VCaP (cell line): ENCODE data around the gene PSMG4.

Source experiments
- H3K27ac ChIP-seq: fragments of 450-650 bp; 2 replicates; pipeline ENCODE4 v1.5.1; 2017
- TF ChIP-seq, protein P1 (sequence below): fragments of 450-650 bp; conservative IDR thresholded peaks from 2 replicates; pipeline ENCODE4 v1.5.1; 2017; ENCODE audit warnings: mild to moderate bottlenecking, moderate library complexity

The PSMG4 gene, protein sequence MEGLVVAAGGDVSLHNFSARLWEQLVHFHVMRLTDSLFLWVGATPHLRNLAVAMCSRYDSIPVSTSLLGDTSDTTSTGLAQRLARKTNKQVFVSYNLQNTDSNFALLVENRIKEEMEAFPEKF

DNA sequence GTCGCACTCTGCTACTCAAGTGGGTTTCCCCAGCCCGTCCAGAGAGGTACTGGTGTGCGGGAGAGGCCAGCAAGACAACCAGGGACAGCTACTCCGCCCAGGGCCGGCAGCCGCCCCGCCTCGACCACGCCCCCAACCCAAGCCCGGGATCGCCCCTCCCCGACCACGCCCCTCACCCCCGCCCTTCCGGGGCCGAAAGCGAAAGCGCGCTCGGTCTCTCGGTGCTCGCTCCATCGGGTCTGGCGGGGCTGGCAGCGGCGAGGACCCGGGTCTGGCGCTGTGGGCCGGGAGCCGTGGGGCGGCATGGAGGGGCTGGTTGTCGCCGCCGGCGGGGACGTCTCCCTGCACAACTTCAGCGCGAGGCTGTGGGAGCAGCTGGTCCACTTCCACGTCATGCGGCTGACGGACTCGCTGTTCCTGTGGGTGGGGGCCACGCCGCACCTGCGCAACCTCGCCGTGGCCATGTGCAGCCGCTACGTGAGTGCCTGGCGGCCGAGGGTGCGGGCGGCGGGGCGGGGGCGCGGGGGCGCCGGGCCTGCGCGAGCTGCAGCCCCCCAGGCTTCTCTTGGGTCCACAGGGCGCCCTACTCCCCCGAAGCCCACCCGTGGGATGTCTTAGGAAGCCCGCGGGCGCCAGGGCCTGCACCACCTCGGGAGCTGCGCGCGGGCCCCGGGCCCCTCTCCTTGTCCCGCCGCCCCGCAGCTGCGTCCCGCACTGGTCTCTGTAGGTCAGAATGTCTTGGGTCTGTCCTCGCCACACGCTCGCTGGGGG, at the start of gene PSMG4:
Gene PSMG4 (plus strand): TSS at position 228 of the 771 bp plus-strand sequence. CDS start 76 bp downstream, at position 304.
- TF ChIP-seq, protein P1, sequence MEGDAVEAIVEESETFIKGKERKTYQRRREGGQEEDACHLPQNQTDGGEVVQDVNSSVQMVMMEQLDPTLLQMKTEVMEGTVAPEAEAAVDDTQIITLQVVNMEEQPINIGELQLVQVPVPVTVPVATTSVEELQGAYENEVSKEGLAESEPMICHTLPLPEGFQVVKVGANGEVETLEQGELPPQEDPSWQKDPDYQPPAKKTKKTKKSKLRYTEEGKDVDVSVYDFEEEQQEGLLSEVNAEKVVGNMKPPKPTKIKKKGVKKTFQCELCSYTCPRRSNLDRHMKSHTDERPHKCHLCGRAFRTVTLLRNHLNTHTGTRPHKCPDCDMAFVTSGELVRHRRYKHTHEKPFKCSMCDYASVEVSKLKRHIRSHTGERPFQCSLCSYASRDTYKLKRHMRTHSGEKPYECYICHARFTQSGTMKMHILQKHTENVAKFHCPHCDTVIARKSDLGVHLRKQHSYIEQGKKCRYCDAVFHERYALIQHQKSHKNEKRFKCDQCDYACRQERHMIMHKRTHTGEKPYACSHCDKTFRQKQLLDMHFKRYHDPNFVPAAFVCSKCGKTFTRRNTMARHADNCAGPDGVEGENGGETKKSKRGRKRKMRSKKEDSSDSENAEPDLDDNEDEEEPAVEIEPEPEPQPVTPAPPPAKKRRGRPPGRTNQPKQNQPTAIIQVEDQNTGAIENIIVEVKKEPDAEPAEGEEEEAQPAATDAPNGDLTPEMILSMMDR, result no peak
- peak within 1 kb of the TSS; percentile 77 for H3K27ac ChIP-seq

DNA sequence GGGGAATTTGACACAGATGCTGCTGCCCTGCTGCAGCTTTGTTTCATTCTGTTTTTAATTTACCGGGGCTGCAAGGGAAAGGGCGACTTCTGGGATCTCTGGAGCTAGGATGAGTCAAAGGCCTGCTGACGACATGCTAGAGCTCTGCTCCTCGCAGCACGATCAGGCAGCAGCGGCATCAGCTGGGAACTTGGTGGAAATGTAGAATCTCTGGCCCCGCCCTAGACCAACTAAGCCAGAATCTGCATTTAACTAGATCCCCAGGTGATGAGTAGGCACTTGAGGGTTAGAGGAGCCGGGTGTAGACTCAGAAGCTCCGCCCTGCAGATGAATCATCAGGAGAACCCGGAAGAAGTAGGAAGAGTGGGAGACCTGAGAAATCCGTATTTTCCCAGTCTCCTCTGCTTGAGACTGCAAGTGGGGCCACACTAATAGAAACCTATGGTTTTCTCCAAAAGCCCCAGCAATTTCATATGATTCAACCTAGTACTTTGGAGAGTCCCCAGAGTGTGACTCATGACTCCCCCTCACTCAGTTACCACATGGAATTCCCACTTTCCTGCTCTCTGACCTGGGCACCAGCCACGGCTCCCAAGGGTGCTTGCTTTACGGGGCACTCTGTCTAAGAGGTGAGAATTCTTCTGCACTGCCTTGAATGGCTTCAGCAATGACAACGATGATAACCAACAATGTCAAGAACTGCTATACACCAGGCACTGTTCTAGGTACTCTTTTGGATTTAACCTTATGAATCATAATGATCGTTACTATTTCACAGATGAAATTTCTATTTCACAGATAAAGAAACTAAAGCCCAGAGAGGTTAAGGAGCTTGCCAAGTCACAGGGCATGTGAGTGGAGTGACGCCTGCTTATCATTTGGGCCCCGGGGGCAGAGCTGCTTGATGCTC, 49.4 kb upstream of the PSMG4 start:
- H3K27ac ChIP-seq, result no peak overlapping the region
- TF ChIP-seq, protein P1, result no peak

DNA sequence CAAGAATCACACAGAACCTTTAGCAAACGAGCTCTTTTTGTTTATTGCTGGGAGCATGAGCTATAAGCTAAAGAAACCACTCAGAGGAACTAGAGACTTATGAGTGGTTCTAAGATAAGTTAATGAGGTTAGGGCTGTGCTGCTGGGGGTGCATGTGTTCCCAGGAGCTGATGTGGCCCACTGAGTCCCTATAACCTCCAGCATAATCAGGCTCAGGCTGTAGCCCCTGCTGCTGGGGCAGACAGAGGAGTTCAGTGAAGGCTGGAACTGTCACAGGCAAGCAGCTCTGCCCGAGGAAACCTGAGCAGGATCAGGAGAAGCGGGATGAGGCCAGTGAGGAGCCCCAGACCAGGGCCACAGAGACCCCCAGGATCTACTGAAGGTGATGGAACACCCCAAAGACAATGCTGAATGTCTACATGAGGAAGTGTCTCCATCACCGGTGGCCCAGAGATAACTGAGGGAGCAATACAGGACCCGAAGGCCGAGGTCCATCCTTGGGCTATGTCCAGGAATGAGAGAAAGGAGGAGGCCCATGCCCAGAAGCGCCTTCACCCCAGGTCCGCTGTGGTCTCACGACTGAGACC, 48.6 kb upstream of the PSMG4 start:
- TF ChIP-seq, protein P1, result no peak
- H3K27ac ChIP-seq, result no peak overlapping the region

DNA sequence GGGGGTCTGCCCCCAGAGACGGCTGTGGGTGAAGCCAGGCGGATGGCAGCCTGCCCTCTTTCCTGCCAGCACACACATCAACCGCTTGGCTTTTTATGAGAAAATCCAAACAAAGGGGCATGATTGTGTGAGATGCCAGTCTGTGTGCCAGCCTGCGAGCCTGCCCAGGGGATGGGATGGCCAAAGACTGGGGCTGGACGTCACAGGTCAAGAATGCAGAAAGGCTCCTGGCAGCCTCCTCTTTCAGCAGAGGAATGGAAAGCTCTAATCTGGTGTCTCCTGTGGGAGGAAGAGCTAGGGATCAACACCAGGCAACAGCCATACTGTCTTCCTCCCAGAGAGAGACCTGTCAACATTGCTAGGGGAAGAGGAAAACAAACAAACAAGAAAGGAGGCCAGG, 47.1 kb upstream of the PSMG4 start:
- TF ChIP-seq, protein P1, result no peak
- H3K27ac ChIP-seq, result no peak overlapping the region

DNA sequence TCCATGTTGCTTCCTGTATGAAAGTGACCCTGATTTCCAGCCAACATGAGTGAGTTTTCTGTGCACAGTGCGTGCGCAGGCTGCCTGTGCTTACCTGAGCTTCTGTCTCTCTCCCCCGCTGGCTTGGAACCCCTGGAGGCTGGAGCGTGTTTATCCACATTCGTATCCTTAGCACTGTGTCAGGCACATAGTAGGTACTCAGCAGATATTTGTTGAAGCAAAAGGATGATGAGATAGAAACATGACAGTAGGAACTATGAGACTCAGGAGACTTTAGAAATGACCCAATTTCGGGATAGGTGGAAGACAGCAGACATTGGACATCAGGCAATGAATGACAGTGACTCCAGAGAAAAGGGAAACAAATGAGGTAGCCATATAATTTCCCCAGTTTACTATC, 46.5 kb upstream of the PSMG4 start:
- TF ChIP-seq, protein P1, result no peak
- no peak overlapping the region for H3K27ac ChIP-seq

DNA sequence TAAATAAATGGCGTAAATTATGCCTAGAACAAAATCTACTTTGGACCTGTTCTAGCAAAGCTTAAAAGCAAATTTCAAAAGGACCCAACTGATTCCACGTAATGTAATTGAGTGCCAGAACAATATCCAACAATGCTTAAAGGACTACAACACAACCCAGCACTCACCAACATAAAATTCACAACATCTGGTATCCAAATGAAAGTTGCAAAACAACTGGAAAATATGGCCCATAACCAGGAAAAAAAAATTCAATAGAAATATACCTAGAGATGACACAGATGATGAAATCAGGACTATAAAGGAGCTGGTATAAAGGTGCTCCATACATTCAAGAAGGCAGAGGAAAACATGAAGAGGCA, 45.4 kb upstream of the PSMG4 start:
- TF ChIP-seq, protein P1, result no peak
- H3K27ac ChIP-seq, result no peak overlapping the region

DNA sequence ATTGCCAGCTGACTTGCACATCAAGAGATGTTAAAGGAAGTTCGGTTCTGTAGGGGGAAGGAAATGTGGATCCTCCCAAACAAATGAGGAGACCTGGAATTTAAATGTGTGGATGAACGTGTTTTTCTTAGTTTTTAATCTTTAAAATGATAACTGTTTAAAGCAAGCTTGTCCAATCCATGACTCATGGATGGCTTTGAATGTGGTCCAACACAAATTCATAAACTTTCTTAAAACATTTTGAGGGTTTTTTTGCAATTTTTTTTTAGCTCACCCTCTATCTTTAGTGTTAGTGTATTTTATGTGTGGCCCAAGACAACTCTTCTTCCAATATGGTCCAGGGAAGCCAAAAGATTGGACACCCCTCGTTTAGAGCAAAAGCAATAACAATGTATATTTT, 43.8 kb upstream of the PSMG4 start:
- no peak overlapping the region for H3K27ac ChIP-seq
- TF ChIP-seq, protein P1, result no peak
